Measurements from ENCODE around the gene ZBTB4. TPM values are rescaled to one million over a fixed set of nuclear protein-coding genes. Genes with fewer than 3 reads are reported as not detected.

The ZBTB4 gene
- polyA plus RNA-seq, 1 donor from 2014 or later, result 8.0 TPM

DNA sequence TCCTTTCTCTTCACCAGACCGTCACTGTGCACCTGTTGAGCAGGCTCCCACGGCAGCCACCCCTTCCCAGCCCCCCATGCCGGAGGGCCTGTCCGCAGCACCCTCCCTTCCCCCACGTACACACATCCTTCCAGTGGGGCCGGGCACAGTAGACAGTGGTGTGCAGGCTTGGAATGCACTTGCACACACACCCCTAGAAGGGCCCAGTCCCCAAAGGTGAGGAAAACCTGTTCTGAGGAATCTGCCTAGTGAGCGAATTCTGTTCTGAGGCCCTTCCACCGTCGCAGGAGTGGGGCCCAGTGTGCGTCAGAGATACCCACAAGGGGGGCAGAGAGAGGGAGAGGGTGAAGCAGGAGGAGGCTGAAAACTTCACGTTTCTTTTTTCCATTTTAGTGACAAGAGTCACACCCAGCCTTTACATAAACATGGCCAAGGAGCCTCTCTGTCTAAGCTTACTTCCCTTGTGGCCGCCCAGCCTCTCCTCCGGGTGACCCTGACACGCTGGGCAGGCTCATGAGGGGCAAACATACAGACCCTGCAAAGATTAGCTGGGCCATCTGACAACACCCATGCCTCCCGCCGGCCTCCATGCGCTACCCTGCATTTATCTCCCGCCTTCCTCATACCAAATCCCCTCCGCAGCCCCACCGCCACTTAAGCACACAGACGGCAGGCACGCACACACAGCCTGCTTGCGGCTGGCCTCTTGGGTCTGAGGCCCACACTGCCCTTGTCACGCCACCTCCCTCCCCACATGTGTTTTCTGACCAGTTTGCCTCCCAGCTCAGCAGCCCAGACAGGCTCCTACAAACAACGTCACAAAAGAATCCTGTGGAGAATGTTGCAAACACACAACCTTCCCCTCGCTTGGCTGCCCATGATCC is 1.8 kb downstream of the ZBTB4 start:
- no peaks in the 10 kb centered on the region for H4K20me1 ChIP-seq (ENCODE audit: insufficient read depth)
- no peaks in the 10 kb centered on the region for H3K27me3 ChIP-seq (ENCODE audit: insufficient read depth, low read depth, low read length)
- no peaks in the 10 kb centered on the region for H3K9me3 ChIP-seq (ENCODE audit: low read length)
- H3K27ac ChIP-seq (ENCODE audit: low read length), result peak overlapping the region; percentile 97
- H3K4me2 ChIP-seq (ENCODE audit: low read length), result peak overlapping the region; percentile 94
- H3K79me2 ChIP-seq (replicated peaks; ENCODE audit: insufficient read depth, low read length), result peaks cover 53% of the 10 kb centered on the region
- no peaks in the 10 kb centered on the region for H3K36me3 ChIP-seq (ENCODE audit: insufficient read depth, low read length)
- no peaks in the 10 kb centered on the region for H3K9me2 ChIP-seq (ENCODE audit: insufficient read depth, low read length)
- no peaks in the 10 kb centered on the region for H3F3A ChIP-seq (ENCODE audit: insufficient read depth, low read length, poor library complexity, severe bottlenecking)
- H3K4me3 ChIP-seq (ENCODE audit: low read length), result peak overlapping the region; percentile 91
- peak overlapping the region; percentile 98 for H3K9ac ChIP-seq (ENCODE audit: low read length)
- no peak overlapping the region for H2AFZ ChIP-seq (ENCODE audit: low read depth, low read length)
- TF ChIP-seq, protein P1, sequence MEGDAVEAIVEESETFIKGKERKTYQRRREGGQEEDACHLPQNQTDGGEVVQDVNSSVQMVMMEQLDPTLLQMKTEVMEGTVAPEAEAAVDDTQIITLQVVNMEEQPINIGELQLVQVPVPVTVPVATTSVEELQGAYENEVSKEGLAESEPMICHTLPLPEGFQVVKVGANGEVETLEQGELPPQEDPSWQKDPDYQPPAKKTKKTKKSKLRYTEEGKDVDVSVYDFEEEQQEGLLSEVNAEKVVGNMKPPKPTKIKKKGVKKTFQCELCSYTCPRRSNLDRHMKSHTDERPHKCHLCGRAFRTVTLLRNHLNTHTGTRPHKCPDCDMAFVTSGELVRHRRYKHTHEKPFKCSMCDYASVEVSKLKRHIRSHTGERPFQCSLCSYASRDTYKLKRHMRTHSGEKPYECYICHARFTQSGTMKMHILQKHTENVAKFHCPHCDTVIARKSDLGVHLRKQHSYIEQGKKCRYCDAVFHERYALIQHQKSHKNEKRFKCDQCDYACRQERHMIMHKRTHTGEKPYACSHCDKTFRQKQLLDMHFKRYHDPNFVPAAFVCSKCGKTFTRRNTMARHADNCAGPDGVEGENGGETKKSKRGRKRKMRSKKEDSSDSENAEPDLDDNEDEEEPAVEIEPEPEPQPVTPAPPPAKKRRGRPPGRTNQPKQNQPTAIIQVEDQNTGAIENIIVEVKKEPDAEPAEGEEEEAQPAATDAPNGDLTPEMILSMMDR (IDR thresholded peaks at IDR 0.05; ENCODE audit: poor library complexity, severe bottlenecking), result no peak
- no peak for TF ChIP-seq RAD21 (conservative IDR thresholded peaks at IDR 0.05)
- peak; percentile 30 for TF ChIP-seq POLR2AphosphoS5 (IDR thresholded peaks at IDR 0.05)
- TF ChIP-seq, protein P2, sequence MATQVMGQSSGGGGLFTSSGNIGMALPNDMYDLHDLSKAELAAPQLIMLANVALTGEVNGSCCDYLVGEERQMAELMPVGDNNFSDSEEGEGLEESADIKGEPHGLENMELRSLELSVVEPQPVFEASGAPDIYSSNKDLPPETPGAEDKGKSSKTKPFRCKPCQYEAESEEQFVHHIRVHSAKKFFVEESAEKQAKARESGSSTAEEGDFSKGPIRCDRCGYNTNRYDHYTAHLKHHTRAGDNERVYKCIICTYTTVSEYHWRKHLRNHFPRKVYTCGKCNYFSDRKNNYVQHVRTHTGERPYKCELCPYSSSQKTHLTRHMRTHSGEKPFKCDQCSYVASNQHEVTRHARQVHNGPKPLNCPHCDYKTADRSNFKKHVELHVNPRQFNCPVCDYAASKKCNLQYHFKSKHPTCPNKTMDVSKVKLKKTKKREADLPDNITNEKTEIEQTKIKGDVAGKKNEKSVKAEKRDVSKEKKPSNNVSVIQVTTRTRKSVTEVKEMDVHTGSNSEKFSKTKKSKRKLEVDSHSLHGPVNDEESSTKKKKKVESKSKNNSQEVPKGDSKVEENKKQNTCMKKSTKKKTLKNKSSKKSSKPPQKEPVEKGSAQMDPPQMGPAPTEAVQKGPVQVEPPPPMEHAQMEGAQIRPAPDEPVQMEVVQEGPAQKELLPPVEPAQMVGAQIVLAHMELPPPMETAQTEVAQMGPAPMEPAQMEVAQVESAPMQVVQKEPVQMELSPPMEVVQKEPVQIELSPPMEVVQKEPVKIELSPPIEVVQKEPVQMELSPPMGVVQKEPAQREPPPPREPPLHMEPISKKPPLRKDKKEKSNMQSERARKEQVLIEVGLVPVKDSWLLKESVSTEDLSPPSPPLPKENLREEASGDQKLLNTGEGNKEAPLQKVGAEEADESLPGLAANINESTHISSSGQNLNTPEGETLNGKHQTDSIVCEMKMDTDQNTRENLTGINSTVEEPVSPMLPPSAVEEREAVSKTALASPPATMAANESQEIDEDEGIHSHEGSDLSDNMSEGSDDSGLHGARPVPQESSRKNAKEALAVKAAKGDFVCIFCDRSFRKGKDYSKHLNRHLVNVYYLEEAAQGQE (IDR thresholded peaks at IDR 0.05; ENCODE audit: borderline replicate concordance), result no peak
- TF ChIP-seq MXI1 (conservative IDR thresholded peaks at IDR 0.05; ENCODE audit: poor library complexity, severe bottlenecking), result no peak
- TF ChIP-seq TAF1 (IDR thresholded peaks at IDR 0.05; ENCODE audit: low read depth), result no peak
- no peak for TF ChIP-seq EZH2 (IDR thresholded peaks at IDR 0.05; ENCODE audit: borderline replicate concordance, insufficient read depth, low read length, poor library complexity, severe bottlenecking)
- no peak for TF ChIP-seq SMC3 (conservative IDR thresholded peaks at IDR 0.05; ENCODE audit: poor library complexity)

DNA sequence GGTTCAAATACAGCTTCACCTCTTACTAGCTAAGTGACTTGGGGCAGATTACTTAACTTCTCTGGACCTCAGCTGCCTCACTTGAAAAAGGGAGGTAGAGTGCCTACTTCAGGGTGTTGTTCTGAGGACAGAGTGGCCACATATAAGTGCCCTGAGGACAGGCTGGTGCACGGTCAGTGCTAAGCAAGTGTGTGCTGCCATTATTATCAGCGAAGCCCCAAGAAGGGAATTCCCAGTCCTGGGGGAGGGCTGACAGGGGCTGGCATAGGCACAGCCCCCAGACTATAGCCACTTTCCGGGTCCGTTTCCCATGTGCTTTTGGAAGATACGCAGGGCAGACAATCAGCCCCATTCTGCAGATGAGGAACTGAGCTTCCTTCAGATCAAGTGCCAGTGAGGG is 2.5 kb downstream of the ZBTB4 start:
- Histone ChIP-seq H3K79me2 (replicated peaks; ENCODE audit: insufficient read depth, low read length) (peaks cover 53% of the 10 kb centered on the region), H3K9me2 (ENCODE audit: insufficient read depth, low read length) (no peaks in the 10 kb centered on the region), H4K20me1 (ENCODE audit: insufficient read depth) (no peaks in the 10 kb centered on the region), H3F3A (ENCODE audit: insufficient read depth, low read length, poor library complexity, severe bottlenecking) (no peaks in the 10 kb centered on the region), H3K9ac (ENCODE audit: low read length) (no peak overlapping the region), H3K9me3 (ENCODE audit: low read length) (no peaks in the 10 kb centered on the region), H2AFZ (ENCODE audit: low read depth, low read length) (no peak overlapping the region), H3K4me3 (ENCODE audit: low read length) (peak overlapping the region; percentile 91), H3K27me3 (ENCODE audit: insufficient read depth, low read depth, low read length) (no peaks in the 10 kb centered on the region), H3K36me3 (ENCODE audit: insufficient read depth, low read length) (no peaks in the 10 kb centered on the region), H3K27ac (ENCODE audit: low read length) (no peak overlapping the region), H3K4me2 (ENCODE audit: low read length) (no peak overlapping the region)
- no peak for TF ChIP-seq MXI1 (conservative IDR thresholded peaks at IDR 0.05; ENCODE audit: poor library complexity, severe bottlenecking)

Measured in neural cell (in vitro differentiated cells).